H1 (cell line): Measurements from ENCODE around the gene CTXN2.

Experiments
- BCL11A ChIP-seq, 2 experiments: IDR thresholded peaks; one replicate each; pipeline ENCODE4 v1.6.1; 2011; ENCODE audit warnings: low read depth in 2 of 2, low read length in 2 of 2, mild to moderate bottlenecking in 2 of 2
- CTCF ChIP-seq, 3 experiments: IDR thresholded peaks; 1 replicate in 2 of 3; 2 replicates in 1 of 3; pipeline versions ENCODE4 v1.5.1 to v1.6.1; 2011; ENCODE audit warnings: low read length in 3 of 3, mild to moderate bottlenecking in 3 of 3, inconsistent platforms in 2 of 3, low read depth in 1 of 3, moderate library complexity in 1 of 3; ENCODE audit not compliant: insufficient read depth in 1 of 3; ENCODE audit errors: control extremely low read depth in 1 of 3
- EZH2 ChIP-seq: fragments of 200-600 bp; sonication (generic); IDR thresholded peaks from 2 replicates; pipeline ENCODE4 v1.7.1; 2012; ENCODE audit warnings: low read depth, mild to moderate bottlenecking, moderate library complexity, low read length, inconsistent platforms; ENCODE audit not compliant: severe bottlenecking
- HDAC2 ChIP-seq, 2 experiments: fragments of 300-600 bp in 1 of 2; sonication (generic) in 1 of 2; IDR thresholded peaks; 2 replicates each; pipeline ENCODE4 v1.6.1; 2011 to 2012; ENCODE audit warnings: low read depth in 2 of 2, low read length in 2 of 2, mild to moderate bottlenecking in 2 of 2, moderate library complexity in 2 of 2, borderline replicate concordance in 1 of 2, inconsistent platforms in 1 of 2
- JUN ChIP-seq: IDR thresholded peaks from 2 replicates; pipeline ENCODE4 v1.6.1; 2011; ENCODE audit warnings: low read depth, mild to moderate bottlenecking, improper control_type of control experiment, low read length
- KDM5A ChIP-seq: fragments of 200-600 bp; IDR thresholded peaks from 2 replicates; pipeline ENCODE4 v1.7.1; 2012; ENCODE audit warnings: mild to moderate bottlenecking, low read length, inconsistent platforms, mixed read lengths
- RAD21 ChIP-seq, 2 experiments: IDR thresholded peaks in 1 of 2; conservative IDR thresholded peaks in 1 of 2; 2 replicates each; pipeline ENCODE4 v1.6.1; 2011; ENCODE audit warnings: low read depth in 2 of 2, low read length in 2 of 2, improper control_type of control experiment in 1 of 2, inconsistent platforms in 1 of 2, mild to moderate bottlenecking in 1 of 2, moderate library complexity in 1 of 2
- SRF ChIP-seq: IDR thresholded peaks from 2 replicates; pipeline ENCODE4 v1.6.1; 2011; ENCODE audit warnings: mild to moderate bottlenecking, low read depth, low read length, moderate library complexity
- USF2 ChIP-seq: IDR thresholded peaks from 2 replicates; pipeline ENCODE4 v1.6.1; 2011; ENCODE audit warnings: low read length, improper control_type of control experiment

GRCh38 chr15:48143856-48144255, 47.6 kb upstream of the CTXN2 start:
- TF ChIP-seq CTCF (IDR thresholded peaks at IDR 0.05; ENCODE audit: control extremely low read depth in 1 of 3, insufficient read depth in 1 of 3, low read depth in 1 of 3, low read length in 3 of 3) (no peak), HDAC2 (IDR thresholded peaks at IDR 0.05; ENCODE audit: borderline replicate concordance in 1 of 2, low read depth in 2 of 2, low read length in 2 of 2) (no peak), EZH2 (no peak), RAD21 (IDR thresholded peaks at IDR 0.05 in 1 of 2, conservative IDR thresholded peaks at IDR 0.05 in 1 of 2; ENCODE audit: low read depth in 2 of 2, low read length in 2 of 2) (no peak), JUN (no peak), KDM5A (no peak), USF2 (no peak), SRF (no peak), BCL11A (IDR thresholded peaks at IDR 0.05; ENCODE audit: low read depth in 2 of 2, low read length in 2 of 2) (no peak)
